ELR (cell line): ENCODE measurements around the gene KIAA0040.
A peak's percentile ranks its signal among the peaks of the same experiment; 100 is the strongest.

Source experiments
- DNase-seq: peaks from one replicate; pipeline ENCODE4 v3.0.0-alpha.2; 2015; ENCODE audit warnings: low read depth

The KIAA0040 gene

GRCh38 chr1:175171036-175171913, 21.3 kb downstream of the KIAA0040 start:
- DNase-seq: no peak

DNA sequence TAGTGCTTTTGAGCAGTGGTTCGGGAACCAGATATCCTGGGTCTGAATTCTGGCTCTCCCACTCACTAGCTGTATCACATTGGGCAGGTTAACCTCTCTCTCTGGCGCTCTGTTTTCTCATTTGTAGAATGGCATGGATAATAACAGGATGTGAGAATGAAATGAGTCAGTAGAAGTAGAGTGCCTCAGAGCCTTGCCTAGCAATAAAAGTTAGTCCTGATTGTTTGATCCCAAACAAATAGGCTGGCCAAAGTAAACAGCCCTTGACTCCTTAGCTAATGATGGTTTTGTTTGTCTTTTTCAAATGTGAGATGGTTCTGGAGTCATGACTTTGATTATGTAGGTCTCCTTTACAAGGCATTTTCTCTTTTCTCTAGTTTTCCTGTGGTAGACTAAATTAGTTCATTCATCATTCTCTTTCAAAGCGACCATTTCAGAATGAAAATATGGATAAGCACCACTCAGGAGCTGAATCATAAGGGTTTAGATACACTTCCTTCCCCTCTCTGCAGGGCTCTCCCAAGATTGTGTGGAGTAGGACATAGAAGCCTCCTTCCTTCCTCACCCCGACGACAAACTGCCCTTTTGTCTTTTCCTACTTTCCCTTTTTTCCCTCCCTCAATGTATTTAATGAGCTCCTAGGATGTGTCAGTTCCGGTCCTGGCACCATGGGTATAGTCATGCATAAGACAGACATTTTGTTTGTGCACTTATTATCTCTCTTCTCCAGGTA, 23.1 kb downstream of the KIAA0040 start:
- peak; percentile 18 for DNase-seq

- DNase-seq: no peak
These were observed 23.8 kb downstream of the KIAA0040 start for GRCh38 chr1:175168782-175169181.

- no peak for DNase-seq
These were observed 24.7 kb downstream of the KIAA0040 start for GRCh38 chr1:175167861-175168260.

DNA sequence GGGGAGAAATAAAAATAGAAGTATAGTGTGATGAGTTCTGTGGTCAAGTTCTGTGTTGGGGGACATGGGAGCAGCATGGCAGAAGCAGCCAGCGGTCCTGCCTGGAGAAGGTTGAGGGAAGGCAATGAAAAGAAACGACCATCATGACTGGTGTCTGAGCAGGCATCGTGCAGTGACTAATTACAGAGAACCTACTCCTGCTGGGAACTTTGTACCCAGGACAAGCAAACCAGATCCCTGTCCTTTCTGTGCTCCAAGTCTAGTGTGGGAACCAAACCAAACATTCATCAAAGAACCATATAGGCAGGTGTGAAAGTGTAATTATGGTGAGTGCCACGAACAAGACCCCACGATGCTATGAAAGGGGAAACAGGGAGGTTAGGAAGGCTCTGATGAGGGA, 25.8 kb downstream of the KIAA0040 start:
- DNase-seq: no peak

DNA sequence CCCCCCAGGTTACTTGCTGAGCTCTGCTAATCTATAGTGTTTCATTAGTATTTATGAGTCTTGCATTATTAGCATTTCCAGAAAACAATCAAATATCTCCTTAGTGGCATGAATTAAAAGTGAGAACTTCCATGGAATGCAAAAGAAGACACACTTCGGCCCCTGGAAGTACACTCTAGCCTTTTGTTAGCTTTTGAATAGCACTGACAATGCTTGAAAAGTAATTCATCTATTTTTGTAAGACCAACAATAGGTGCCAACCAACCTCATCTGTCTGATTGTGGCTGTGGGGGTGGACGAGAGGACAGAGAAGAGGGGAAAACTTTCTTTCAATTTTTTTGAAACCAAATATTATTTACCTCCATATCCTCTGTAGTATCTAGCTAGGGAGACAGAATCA, 27.8 kb downstream of the KIAA0040 start:
- no peak for DNase-seq

GRCh38 chr1:175163702-175164101, 28.9 kb downstream of the KIAA0040 start:
- DNase-seq: no peak

DNA sequence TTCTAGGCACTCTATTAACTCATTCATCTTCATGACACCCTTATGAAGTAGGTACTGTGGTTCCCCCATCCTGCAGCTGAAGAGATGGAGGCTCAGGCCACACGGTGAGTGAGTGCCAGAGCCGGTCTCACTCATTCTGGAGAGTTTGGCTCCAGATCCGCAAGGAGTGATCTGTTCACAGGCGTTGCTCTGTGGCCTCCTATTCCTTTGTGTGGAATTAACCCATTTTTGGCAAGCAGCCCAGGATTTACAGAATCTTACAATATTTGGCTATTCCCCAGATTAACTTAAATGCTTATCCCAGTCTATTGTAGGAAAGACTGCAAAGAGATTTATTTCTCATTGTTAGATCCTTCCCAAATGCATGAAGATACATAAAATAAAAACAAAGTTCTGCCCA, 29.6 kb downstream of the KIAA0040 start:
- no peak for DNase-seq

GRCh38 chr1:175158170-175158591, 34.4 kb downstream of the KIAA0040 start:
- DNase-seq: peak; percentile 13

- DNase-seq: no peak
These were observed 35.4 kb downstream of the KIAA0040 start for GRCh38 chr1:175157200-175157599.

GRCh38 chr1:175155936-175156335, 36.6 kb downstream of the KIAA0040 start:
- no peak for DNase-seq

GRCh38 chr1:175155473-175155856, 37.1 kb downstream of the KIAA0040 start:
- no peak for DNase-seq

DNA sequence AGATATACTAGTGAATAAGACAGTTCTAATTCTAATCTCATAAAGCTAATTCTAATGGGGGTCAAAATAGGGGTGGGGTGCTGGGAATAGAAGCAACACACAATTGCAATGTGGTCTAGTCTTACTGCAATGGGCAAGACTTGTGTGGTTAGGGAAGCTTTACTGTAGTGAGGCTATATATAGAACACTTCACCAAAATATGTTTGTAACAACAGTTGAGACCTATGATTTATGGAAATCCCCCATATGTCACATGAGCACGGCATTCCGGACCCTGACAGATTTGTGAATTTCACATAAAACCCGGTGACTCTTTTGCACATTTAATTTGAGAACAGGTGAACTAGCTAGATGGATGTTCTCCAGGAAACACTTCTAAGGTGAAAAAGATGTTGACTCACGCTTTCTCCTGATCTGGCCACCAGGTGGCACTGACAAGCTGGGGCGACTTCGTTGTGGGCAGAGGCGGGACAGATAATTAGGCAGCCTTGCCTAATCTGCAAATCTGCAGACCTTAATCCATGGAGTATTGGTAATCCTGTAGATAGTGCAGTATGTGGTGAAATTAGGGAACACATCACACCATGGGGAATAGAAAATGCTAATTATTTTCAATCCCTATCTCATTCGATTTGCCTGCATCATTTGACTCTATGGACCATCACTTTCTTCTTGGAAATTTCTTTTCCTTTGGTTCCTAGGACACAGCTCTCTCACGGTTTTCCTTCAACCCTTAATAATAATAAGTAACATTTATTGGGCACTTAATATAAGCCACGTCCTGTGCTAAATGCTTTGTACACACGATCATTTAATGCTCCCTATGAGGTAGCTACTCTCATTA, 37.7 kb downstream of the KIAA0040 start:
- DNase-seq: peak; percentile 55

- peak; percentile 51 for DNase-seq
These were observed 40.4 kb downstream of the KIAA0040 start for GRCh38 chr1:175152006-175152652.

GRCh38 chr1:175150596-175151319, 41.8 kb downstream of the KIAA0040 start:
- DNase-seq: peak; percentile 19

GRCh38 chr1:175148068-175148467, 44.5 kb downstream of the KIAA0040 start:
- no peak for DNase-seq

- DNase-seq: no peak
These were observed 45.0 kb downstream of the KIAA0040 start for GRCh38 chr1:175147569-175147968.

DNA sequence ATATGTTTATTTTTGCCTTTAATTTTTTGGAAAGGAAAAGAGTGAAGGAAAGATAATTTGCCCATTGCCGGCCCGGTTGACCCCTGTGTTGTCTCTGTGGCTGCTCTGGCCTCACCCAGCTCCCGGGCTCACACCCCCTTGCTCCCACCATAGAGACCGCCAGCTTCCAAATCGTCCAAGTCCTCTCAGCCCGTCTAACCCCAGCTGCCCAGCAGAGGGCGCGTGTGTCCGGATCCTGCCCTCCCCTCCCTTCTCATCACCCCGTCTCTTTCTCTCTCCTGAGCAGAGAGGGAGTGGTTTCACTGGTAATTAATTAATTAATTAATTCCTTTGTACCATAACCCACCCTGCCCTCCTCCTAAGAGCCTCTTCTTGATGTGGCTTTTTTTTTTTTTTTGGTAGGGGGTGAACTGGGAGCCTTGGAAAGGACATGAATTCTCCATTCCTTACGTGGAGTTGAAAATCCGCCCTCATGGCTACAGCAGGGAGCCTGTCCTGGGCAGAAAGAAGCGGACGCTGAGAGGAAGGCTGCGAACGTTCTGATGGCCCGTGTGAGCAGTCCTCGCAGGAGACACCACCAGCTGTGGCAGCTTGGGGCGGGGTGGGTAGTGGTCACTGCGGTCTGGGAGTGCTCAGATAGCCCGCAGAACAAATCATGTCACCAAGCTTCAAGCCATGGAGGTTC, 45.9 kb downstream of the KIAA0040 start:
- DNase-seq: peak; percentile 67

DNA sequence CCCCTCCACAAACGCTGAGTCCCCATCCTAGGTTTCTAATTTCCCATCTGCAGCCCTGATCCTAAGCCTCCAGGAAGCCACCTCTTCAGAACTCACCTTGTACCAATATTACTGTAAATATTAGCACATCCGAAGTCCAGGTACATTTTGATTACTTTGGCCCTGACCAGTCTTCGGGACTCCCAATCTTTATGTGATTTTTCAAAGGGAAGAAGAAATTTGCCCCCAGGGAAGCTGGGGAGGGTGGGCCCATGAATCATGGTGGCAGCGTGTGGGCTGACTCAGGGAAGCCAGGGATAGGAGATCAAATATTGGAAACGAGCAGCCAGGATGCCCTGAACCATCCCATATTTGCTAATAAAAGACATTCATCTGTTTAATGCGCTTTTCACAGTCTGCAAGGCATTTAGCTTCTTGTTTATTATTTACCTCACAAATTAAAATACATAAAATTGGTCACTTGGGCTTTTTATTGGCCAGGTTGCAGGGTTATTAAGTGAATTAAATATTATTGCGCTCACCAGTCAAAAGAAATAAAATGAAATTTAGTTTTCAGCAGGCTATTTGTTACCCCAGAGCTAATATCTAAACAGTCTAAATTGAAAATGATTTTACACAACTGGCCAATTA, 46.6 kb downstream of the KIAA0040 start:
- peak; percentile 54 for DNase-seq

GRCh38 chr1:175138579-175138978, 54.0 kb downstream of the KIAA0040 start:
- DNase-seq: no peak
